GM19452 (cell line): ENCODE results near the gene NCAPD3.
"Not testable (repeated sequence)": the region's sequence is repeated elsewhere in the genome, so short reads cannot be mapped to it uniquely, and the experiment has no call there.

ENCODE experiments used
- ATAC-seq: cut with Tn5 transposase; IDR thresholded peaks from one replicate; pipeline ENCODE4 v1.9.1; 2021; ENCODE audit not compliant: unreplicated experiment

The NCAPD3 gene

GRCh38 chr11:134229126-134229790 is 5.5 kb upstream of the NCAPD3 start:
- ATAC-seq: no peak

- ATAC-seq: peak; percentile 48
Observed at GRCh38 chr11:134228625-134229024, 4.9 kb upstream of the NCAPD3 start.

DNA sequence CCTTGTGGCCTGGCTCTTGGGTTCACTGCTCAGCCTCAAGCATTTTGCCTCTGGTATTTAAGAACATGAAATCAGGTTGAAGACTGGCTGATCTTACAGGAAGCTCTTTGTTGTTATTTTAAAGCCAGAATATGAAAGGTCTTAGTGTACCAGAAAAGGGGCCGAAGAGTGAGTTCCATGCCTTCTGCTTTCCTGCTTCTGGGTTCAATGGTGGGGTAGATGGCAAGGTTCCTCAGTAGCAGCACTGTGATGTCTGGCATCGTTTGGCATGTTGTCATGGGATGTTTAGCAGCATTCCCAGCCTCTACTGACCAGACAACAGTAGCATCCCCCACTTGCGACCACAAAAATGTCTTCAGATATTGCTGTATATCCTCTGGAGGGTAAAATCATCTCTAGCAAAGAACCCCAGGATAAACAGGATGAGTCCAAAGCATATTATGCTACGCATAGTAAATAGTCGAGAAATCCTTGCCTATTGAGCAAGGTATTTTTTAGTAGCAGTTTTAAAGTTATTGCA is 3.1 kb upstream of the NCAPD3 start:
- ATAC-seq: no peak

DNA sequence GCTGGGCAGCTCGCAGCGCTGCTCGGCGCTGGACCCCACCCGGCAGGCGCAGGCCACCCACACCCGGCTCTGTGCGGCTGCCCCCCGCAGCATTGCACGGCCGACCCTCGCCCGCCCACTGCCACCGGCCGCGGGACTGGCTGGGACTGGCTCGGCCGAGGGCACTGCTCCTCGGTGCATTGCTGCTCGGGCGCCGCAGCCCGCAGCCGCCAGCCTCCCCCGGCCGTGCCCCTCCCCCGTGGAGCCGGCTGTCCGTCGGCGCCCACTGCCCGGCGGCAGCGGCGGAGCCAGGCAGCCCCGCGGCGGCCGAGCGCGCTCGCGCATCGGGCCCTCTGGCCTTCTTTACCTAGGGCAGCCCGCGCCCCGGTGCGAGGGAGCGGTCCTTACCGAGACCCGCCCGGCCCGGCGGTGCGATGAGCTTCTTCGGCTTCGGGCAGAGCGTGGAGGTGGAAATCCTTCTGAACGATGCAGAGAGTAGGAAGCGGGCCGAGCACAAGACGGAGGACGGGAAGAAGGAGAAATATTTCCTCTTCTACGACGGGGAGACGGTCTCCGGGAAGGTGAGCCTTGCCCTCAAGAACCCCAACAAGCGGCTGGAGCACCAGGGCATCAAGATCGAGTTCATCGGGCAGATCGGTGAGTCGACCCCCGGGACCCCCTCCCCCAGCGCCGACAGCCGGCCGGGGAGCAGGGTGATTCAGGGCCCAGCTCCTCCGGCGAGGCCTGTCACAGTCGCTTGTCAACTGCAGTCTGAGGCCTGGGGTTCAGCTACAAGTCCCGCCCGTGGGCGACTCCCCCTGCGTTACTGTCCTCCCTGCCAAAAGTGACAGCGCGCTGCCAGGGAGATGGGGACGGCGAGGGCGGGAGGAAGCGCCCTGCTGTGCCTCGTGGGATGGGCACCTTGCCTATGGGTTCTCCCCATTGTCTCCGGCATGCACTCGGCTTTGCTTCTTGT is 1.2 kb upstream of the NCAPD3 start:
- ATAC-seq: peak; percentile 24

- ATAC-seq: no peak
Observed at GRCh38 chr11:134223121-134223520, 646 bp downstream of the NCAPD3 start.

DNA sequence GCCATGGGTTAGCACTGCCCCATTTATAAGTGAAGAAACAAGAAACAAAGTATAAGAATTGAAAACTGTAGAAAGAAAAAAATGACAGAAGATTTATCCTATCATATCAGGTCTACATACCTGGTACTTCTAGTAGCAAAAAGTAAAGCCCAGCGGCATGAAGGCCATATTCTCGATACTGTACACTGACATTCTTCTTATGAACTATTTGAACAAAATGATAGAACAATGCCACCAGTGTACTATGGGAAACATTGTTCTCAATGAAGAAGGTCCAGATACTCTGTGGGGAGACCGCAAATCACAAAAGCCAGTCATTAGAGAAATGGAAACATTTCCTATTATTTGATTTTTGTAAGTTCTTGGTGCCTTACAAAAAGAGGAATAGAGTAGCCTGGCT is 7.0 kb downstream of the NCAPD3 start:
- no peak for ATAC-seq

- no peak for ATAC-seq
Observed at GRCh38 chr11:134215836-134216235, 7.9 kb downstream of the NCAPD3 start.

GRCh38 chr11:134207538-134208239 is 16.1 kb downstream of the NCAPD3 start:
- no peak for ATAC-seq

DNA sequence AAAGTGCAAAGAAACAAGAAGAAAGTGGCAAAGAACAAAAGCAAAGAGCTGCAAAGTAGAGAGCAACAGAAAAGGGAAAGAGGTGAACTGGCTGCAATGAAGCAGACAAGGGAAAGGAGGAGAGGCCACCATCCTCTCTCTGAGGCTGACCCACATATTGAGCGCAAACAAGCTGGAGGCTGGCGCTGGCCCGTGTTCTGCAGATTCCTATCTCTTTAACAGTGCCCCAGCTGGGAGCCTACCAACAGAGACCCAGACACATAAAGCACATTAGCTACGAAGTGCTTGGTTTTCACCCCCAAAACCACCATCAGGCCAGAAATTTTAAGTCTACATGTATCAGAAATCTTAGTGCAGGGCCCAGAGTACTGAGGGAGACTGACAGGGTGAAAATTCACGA is 17.6 kb downstream of the NCAPD3 start:
- no peak for ATAC-seq

GRCh38 chr11:134205729-134206128 is 18.0 kb downstream of the NCAPD3 start:
- ATAC-seq: no peak

DNA sequence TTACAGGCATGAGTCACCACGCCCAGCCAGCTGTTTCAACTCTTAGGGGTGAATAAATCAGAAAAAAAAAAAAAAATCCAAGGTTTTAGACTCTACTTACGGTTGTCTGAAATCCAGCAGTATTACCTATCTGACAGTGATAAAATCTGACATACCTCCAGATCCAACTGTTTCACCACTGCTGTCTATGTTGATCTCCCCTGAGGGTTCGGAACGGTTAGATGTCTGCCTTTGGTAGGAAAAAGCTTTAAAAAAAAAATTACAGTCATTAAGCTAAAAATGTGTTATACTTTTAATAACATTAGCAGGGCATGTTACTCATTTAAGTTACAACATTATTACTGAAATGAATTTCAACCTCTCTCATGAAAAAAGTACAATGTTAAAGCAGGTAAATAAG is 21.1 kb downstream of the NCAPD3 start:
- no peak for ATAC-seq

- ATAC-seq: no peak
Observed at GRCh38 chr11:134200688-134201087, 23.1 kb downstream of the NCAPD3 start.

DNA sequence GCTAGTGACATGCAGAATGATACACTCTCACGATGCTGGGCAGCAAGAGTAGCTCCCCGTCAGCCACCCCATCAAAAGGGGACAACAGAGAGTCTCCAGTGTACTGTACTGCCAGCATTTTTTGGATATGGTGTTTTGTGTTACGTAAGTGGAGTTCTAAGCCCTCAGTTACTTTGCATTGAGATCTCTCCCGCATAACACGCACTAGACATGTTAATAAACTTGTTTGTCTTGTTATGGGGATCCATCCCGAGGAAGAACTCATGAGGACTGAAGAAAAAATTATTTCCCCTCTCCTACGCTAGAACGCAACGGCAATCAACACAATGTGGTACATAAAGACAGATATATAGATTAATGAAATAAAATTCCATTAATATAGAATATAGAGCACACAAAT is 24.2 kb downstream of the NCAPD3 start:
- no peak for ATAC-seq

GRCh38 chr11:134196756-134197155 is 27.0 kb downstream of the NCAPD3 start:
- no peak for ATAC-seq

DNA sequence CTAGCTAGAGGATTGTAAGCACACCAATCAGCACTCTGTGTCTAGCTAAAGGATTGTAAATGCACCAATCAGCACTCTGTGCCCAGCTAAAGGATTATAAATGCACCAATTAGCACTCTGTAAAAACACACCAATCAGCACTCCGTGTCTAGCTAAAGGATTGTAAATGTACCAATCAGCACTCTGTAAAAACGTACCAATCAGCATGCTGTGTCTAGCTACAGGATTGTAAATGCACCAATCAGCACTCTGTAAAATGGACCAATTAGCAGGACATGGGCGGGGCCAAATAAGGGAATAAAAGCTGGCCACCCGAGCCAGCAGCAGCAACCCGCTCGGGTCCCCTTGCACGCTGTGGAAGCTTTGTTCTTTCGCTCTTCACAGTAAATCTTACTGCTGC is 35.7 kb downstream of the NCAPD3 start:
- not testable (repeated sequence) for ATAC-seq

GRCh38 chr11:134181707-134182106 is 42.1 kb downstream of the NCAPD3 start:
- no peak for ATAC-seq

DNA sequence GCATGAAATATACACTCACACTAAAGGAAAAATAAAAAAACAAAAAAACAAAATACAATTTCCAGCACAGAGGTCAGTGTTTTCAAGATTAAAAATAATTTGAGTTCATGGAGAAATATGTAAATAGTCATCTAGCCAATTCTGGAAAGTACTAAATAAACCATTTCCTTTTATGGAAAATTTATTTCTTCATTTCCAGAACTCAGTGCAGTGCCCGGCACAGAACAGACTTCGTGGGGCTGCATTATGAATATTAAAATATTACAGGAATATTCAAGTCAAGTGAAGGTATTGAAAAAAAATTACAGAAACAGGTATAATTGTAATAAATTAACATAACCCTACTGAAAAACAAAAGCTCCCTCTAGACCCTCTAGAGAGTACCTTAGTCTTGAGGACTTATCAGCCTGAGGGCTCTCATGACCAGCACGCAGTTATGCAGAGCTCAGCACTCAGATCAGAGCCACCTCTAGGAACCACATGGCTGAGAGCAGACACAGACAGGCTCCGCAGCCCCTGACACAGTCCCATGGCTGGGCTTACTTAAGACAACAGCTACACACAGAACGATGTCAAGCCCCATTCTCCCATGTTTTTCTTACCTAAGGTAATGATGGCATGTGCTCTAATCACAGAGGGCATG is 45.6 kb downstream of the NCAPD3 start:
- ATAC-seq: no peak

DNA sequence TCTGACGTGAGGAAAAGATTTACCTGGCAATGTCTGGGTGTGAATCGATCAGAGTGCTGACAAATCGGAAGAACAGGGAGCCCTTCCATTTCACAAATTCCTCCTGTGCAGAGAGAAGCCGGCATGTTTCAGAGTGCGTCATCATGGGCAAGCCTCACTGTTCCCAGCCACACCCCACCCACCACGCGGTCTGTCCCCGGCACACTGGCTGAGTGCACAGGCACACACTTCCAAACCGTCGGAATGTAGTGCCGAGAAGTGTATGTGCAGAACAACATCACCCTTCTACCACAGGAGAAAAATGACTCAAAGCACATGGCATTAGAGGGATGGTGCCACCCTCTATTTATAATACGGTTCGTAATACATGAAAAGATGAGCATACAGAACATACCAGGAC is 47.5 kb downstream of the NCAPD3 start:
- no peak for ATAC-seq

GRCh38 chr11:134173296-134173695 is 50.5 kb downstream of the NCAPD3 start:
- no peak for ATAC-seq

GRCh38 chr11:134171951-134172350 is 51.8 kb downstream of the NCAPD3 start:
- ATAC-seq: no peak

GRCh38 chr11:134170919-134171281 is 52.9 kb downstream of the NCAPD3 start:
- ATAC-seq: no peak
